B cell (primary cell): ENCODE measurements around the gene ARL5B. TPM values are rescaled to one million over a fixed set of nuclear protein-coding genes. Genes with fewer than 3 reads are reported as not detected.

ENCODE experiments used
- ATAC-seq: fragments of 200-7000 bp; cut with Tn5 transposase; one replicate; pipeline ENCODE4 v1.10.0; 2021; ENCODE audit warnings: low read depth, mild to moderate bottlenecking, moderate number of reproducible peaks, moderate library complexity
- CTCF ChIA-PET: fragments of 350-600 bp; sonication (Branson Sonifier 250); formaldehyde crosslinking; loops from one replicate; lab custom pipeline; 2021; ENCODE audit warnings: antibody characterized with exemption, inconsistent platforms; lab: Charles Lee
- POLR2A ChIA-PET: fragments of 350-600 bp; sonication (Branson Sonifier 250); formaldehyde crosslinking; loops from one replicate; lab custom pipeline; 2021; ENCODE audit warnings: antibody characterized with exemption; lab: Charles Lee
- DNase-seq: peaks from one replicate; pipeline ENCODE4 v3.0.0; 2013
- H2AFZ ChIP-seq: 2 replicates; pipeline ENCODE4 v1.6.1; 2012; ENCODE audit warnings: mild to moderate bottlenecking, low read depth, low read length; ENCODE audit not compliant: insufficient read depth, poor library complexity, severe bottlenecking
- H3K27ac ChIP-seq, 2 donors: 1 replicate in 1 of 2; 2 replicates in 1 of 2; pipeline ENCODE4 v1.5.1; 2012 to 2013; ENCODE audit warnings: low read length in 2 of 2, mild to moderate bottlenecking in 2 of 2, moderate library complexity in 1 of 2
- H3K27me3 ChIP-seq, 4 experiments: fragments of 200-600 bp in 1 of 4; sonication (generic) in 1 of 4; replicated peaks in 1 of 4; 1 replicate in 2 of 4; 2 replicates in 2 of 4; pipeline versions ENCODE4 v1.6.1 to v1.7.0; 2013 to 2016; ENCODE audit warnings: low read length in 3 of 4, mild to moderate bottlenecking in 2 of 4, mixed read lengths in 1 of 4, moderate library complexity in 1 of 4; ENCODE audit not compliant: insufficient read depth in 4 of 4, control insufficient read depth in 3 of 4; ENCODE audit errors: control extremely low read depth in 1 of 4
- H3K36me3 ChIP-seq, 2 experiments: replicated peaks in 1 of 2; 1 replicate in 1 of 2; 2 replicates in 1 of 2; pipeline versions ENCODE4 v1.6.1 to v1.7.1; 2013; ENCODE audit warnings: low read length in 1 of 2; ENCODE audit not compliant: insufficient read depth in 2 of 2, control insufficient read depth in 1 of 2; ENCODE audit errors: control extremely low read depth in 1 of 2, extremely low read depth in 1 of 2
- H3K4me1 ChIP-seq, 2 donors: fragments of 200-600 bp in 1 of 2; sonication (generic) in 1 of 2; 1 replicate in 1 of 2; 2 replicates in 1 of 2; pipeline versions ENCODE4 v1.5.1 to v1.6.1; 2013 to 2017; ENCODE audit warnings: low read length in 2 of 2; ENCODE audit not compliant: control insufficient read depth in 2 of 2, insufficient read depth in 2 of 2
- H3K4me2 ChIP-seq: replicated peaks from 2 replicates; pipeline ENCODE3; 2012; ENCODE audit warnings: mild to moderate bottlenecking, low read depth, low read length; ENCODE audit not compliant: poor library complexity, severe bottlenecking
- H3K4me3 ChIP-seq, 5 experiments: fragments of 200-600 bp in 1 of 5; sonication (generic) in 1 of 5; 1 replicate in 3 of 5; 2 replicates in 2 of 5; pipeline versions ENCODE4 v1.5.1 to v1.7.0; 2011 to 2016; ENCODE audit warnings: low read length in 4 of 5, mild to moderate bottlenecking in 4 of 5, low read depth in 2 of 5, control low read depth in 1 of 5, moderate library complexity in 1 of 5; ENCODE audit not compliant: insufficient read depth in 1 of 5; ENCODE audit errors: control extremely low read depth in 1 of 5, extremely low read depth in 1 of 5
- H3K79me2 ChIP-seq: fragments of 200-600 bp; sonication (generic); one replicate; pipeline ENCODE4 v1.6.0; 2016; ENCODE audit warnings: low read length; ENCODE audit not compliant: control insufficient read depth, insufficient read depth
- H3K9ac ChIP-seq: fragments of 200-600 bp; sonication (generic); 2 replicates; pipeline ENCODE4 v1.6.1; 2017; ENCODE audit warnings: mild to moderate bottlenecking, low read length, moderate library complexity
- H3K9me3 ChIP-seq, 3 donors: one replicate each; pipeline versions ENCODE4 v1.6.1 to v1.7.1; 2013; ENCODE audit warnings: low read length in 2 of 3; ENCODE audit not compliant: control insufficient read depth in 2 of 3, insufficient read depth in 1 of 3; ENCODE audit errors: control extremely low read depth in 1 of 3
- H4K20me1 ChIP-seq: 2 replicates; pipeline ENCODE4 v1.6.0; 2012; ENCODE audit warnings: mild to moderate bottlenecking, low read length; ENCODE audit not compliant: insufficient read depth, control insufficient read depth, poor library complexity, severe bottlenecking
- H3K27ac Mint-ChIP-seq: one replicate; pipeline ENCODE4 v1.8.0; 2021; ENCODE audit warnings: mixed read lengths
- H3K27me3 Mint-ChIP-seq: one replicate; pipeline ENCODE4 v1.8.0; 2021; ENCODE audit warnings: mixed read lengths
- H3K4me1 Mint-ChIP-seq: one replicate; pipeline ENCODE4 v1.8.0; 2021; ENCODE audit warnings: mixed read lengths
- H3K4me3 Mint-ChIP-seq: one replicate; pipeline ENCODE4 v1.8.0; 2021; ENCODE audit warnings: mixed read lengths
- H3K9me3 Mint-ChIP-seq: one replicate; pipeline ENCODE4 v1.8.0; 2022; ENCODE audit warnings: mixed read lengths; ENCODE audit not compliant: insufficient read depth
- EZH2 ChIP-seq: IDR thresholded peaks from 2 replicates; pipeline ENCODE4 v1.6.1; 2012; ENCODE audit warnings: borderline replicate concordance, low read depth, mild to moderate bottlenecking, moderate library complexity, low read length; ENCODE audit not compliant: insufficient read depth, poor library complexity, severe bottlenecking
- WGBS: methylation state at CpG from one replicate; pipeline ENCODE4 v1.1.5; 2013; ENCODE audit warnings: missing lambda C conversion rate; ENCODE audit not compliant: insufficient coverage; 5-methylcytosine and 5-hydroxymethylcytosine counted together
- intact Hi-C: fragments of 100-400 bp; cut with micrococcal nuclease; formaldehyde crosslinking; loops from one replicate; pipeline ENCODE4 v1.10.0; 2022
- polyA plus RNA-seq: library from polyadenylated mRNA; depleted of rRNA; stranded (reverse); fragments of >200 nt; gene quantifications from 2 replicates; pipeline ENCODE4 v1.2.3, GENCODE V29; 2012
- total RNA-seq, 2 donors: library from RNA; stranded (reverse); fragments of 120-200 nt in 1 of 2; gene quantifications; 1 replicate in 1 of 2; 2 replicates in 1 of 2; pipeline versions ENCODE4 v1.2.3 to v1.2.4, GENCODE V29; 2013 to 2022
- TF ChIP-seq, protein P1 (sequence below): fragments of 200-600 bp; IDR thresholded peaks from one replicate; pipeline ENCODE4 v1.8.0; 2022; ENCODE audit warnings: antibody characterized with exemption, mild to moderate bottlenecking

ARL5B gene
- total and polyA plus RNA-seq, 2 donors (not counting 1 experiment from before 2014, with no cell fraction given): 5.2 to 13.4 TPM

DNA sequence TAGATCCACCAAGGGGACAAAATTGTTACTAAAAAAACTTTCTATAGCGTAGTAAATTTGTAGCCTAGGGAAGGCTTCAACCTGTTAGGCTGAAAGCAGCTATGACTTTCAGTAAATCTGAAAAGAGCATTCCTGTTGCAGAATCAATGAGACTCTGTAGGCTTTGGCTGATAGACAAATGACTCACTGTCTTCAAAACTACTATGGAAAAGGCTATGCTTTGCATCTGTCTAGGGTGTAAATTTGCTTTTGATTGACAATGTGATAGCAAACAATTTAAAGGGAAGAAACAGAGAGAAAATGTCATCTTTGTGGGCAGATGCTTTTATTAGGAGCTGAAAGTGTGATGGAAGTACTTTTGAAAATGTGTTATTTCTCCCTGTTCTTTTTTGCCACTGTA lies 60.6 kb downstream of the ARL5B start:
- Mint-ChIP-seq H3K27ac (no peak overlapping the region), H3K27me3 (peaks cover 4% of the 10 kb centered on the region), H3K4me3 (no peak overlapping the region), H3K4me1 (no peaks in the 10 kb centered on the region), H3K9me3 (no peaks in the 10 kb centered on the region)
- CTCF ChIA-PET: interaction anchor here (0.6 kb wide), 1 partner anchor 96 kb away, joined by 3 read pairs; no protein-coding TSS in a partner anchor
- Histone ChIP-seq H3K4me3 (no peak overlapping the region), H2AFZ (no peak overlapping the region), H3K36me3 (no peaks in the 10 kb centered on the region), H3K9me3 (no peaks in the 10 kb centered on the region), H3K27me3 (no peaks in the 10 kb centered on the region), H3K79me2 (no peaks in the 10 kb centered on the region), H3K4me2 (no peak overlapping the region), H3K9ac (no peak overlapping the region), H4K20me1 (no peaks in the 10 kb centered on the region), H3K27ac (no peak overlapping the region), H3K4me1 (no peaks in the 10 kb centered on the region)
- ATAC-seq (no peak), DNase-seq (no peak)
- no peak for TF ChIP-seq EZH2
- TF ChIP-seq, protein P1, sequence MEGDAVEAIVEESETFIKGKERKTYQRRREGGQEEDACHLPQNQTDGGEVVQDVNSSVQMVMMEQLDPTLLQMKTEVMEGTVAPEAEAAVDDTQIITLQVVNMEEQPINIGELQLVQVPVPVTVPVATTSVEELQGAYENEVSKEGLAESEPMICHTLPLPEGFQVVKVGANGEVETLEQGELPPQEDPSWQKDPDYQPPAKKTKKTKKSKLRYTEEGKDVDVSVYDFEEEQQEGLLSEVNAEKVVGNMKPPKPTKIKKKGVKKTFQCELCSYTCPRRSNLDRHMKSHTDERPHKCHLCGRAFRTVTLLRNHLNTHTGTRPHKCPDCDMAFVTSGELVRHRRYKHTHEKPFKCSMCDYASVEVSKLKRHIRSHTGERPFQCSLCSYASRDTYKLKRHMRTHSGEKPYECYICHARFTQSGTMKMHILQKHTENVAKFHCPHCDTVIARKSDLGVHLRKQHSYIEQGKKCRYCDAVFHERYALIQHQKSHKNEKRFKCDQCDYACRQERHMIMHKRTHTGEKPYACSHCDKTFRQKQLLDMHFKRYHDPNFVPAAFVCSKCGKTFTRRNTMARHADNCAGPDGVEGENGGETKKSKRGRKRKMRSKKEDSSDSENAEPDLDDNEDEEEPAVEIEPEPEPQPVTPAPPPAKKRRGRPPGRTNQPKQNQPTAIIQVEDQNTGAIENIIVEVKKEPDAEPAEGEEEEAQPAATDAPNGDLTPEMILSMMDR: no peak
- intact Hi-C loops: no loop called here
- WGBS: no CpG with 5 or more reads among the region's 1 CpG
- POLR2A ChIA-PET: no interaction called here

- Histone ChIP-seq H3K27ac (no peak overlapping the region), H3K9ac (no peak overlapping the region), H3K79me2 (no peaks in the 10 kb centered on the region), H3K4me1 (no peaks in the 10 kb centered on the region), H2AFZ (no peak overlapping the region), H3K27me3 (no peaks in the 10 kb centered on the region), H3K36me3 (no peaks in the 10 kb centered on the region), H4K20me1 (no peaks in the 10 kb centered on the region), H3K4me3 (no peak overlapping the region), H3K9me3 (no peaks in the 10 kb centered on the region), H3K4me2 (no peak overlapping the region)
- no peaks in the 10 kb centered on the region for H3K9me3 Mint-ChIP-seq
- ATAC-seq (no peak), DNase-seq (no peak)
- WGBS: 90% methylated on average over 9 of the region's 9 CpGs
- ChIA-PET CTCF (no interaction called here), POLR2A (no interaction called here)
- intact Hi-C loops: no loop called here
- H3K4me1 Mint-ChIP-seq: no peaks in the 10 kb centered on the region
- H3K27ac Mint-ChIP-seq: no peak overlapping the region
- no peak overlapping the region for H3K4me3 Mint-ChIP-seq
- H3K27me3 Mint-ChIP-seq: peaks cover 4% of the 10 kb centered on the region
- TF ChIP-seq, protein P1: no peak
- no peak for TF ChIP-seq EZH2
Observed at GRCh38 chr10:18721067-18721466, 61.8 kb downstream of the ARL5B start.
